OCI-LY3 (cell line): ENCODE results near the gene RBM20.

Experiments used
- EZH2phosphoT487 ChIP-seq: fragments of 200-600 bp; shearing (Covaris generic); IDR thresholded peaks from 2 replicates; pipeline ENCODE4 v1.6.1; 2018; ENCODE audit warnings: antibody characterized with exemption, mixed run types, low read depth
- TF ChIP-seq, protein P1 (sequence below): fragments of 200-600, 300-600 bp; sonication (generic); IDR thresholded peaks from 2 replicates; pipeline ENCODE4 v1.5.1; 2014; ENCODE audit warnings: antibody characterized with exemption, low read length, low read depth

GRCh38 chr10:110803830-110804338, 159.7 kb downstream of the RBM20 start:
- TF ChIP-seq, protein P1, sequence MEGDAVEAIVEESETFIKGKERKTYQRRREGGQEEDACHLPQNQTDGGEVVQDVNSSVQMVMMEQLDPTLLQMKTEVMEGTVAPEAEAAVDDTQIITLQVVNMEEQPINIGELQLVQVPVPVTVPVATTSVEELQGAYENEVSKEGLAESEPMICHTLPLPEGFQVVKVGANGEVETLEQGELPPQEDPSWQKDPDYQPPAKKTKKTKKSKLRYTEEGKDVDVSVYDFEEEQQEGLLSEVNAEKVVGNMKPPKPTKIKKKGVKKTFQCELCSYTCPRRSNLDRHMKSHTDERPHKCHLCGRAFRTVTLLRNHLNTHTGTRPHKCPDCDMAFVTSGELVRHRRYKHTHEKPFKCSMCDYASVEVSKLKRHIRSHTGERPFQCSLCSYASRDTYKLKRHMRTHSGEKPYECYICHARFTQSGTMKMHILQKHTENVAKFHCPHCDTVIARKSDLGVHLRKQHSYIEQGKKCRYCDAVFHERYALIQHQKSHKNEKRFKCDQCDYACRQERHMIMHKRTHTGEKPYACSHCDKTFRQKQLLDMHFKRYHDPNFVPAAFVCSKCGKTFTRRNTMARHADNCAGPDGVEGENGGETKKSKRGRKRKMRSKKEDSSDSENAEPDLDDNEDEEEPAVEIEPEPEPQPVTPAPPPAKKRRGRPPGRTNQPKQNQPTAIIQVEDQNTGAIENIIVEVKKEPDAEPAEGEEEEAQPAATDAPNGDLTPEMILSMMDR = peak; percentile 75
- no peak for TF ChIP-seq EZH2phosphoT487
